ENCODE measurements around the gene CCBE1. TPM values are rescaled to one million over a fixed set of nuclear protein-coding genes. Genes with fewer than 3 reads are reported as not detected.
"Not testable (repeated sequence)": the region's sequence is repeated elsewhere in the genome, so short reads cannot be mapped to it uniquely, and the experiment has no call there.

The CCBE1 gene
- total RNA-seq, 2 donors from 2014 or later: 0.27 to 3.1 TPM

DNA sequence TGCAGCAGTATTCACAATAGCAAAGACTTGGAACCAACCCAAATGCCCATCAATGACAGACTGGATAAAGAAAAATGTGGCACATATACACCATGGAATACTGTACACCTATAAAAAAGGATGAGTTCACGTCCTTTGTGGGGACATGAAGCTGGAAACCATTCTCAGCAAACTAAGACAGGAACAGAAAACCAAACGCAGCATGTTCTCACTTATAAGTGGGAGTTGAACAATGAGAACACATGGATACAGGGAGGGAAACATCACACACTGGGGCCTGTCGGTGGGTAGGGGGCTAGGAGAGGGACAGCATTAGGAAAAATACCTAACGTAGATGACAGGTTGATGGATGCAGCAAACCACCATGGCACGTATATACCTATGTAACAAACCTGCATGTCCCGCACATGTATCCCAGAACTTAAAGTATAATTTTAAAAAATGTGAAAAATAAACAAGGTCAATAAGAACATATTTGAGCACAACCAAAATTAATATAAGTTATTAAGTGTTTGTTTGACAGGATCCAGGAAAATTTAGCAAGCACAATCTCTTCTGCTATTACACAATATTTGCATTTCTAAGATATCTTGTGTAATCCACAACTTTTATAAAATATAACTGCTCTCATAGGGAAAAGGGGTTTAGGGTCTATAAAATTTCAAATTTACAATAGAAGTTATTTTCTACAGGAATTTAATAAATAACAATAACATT lies 22.9 kb downstream of the CCBE1 start:
- H3K27me3 ChIP-seq: no peaks in the 10 kb centered on the region
- H3K9ac ChIP-seq (ENCODE audit: low read depth in 2 of 2, low read length in 2 of 2): no peak overlapping the region
- H3K27ac ChIP-seq: no peak overlapping the region
- H3K9me3 ChIP-seq: no peaks in the 10 kb centered on the region
- intact Hi-C loops (cut with DNase I): no loop called here
- no peak for DNase-seq
- H3K36me3 ChIP-seq: no peaks in the 10 kb centered on the region
- TF ChIP-seq, protein P1, sequence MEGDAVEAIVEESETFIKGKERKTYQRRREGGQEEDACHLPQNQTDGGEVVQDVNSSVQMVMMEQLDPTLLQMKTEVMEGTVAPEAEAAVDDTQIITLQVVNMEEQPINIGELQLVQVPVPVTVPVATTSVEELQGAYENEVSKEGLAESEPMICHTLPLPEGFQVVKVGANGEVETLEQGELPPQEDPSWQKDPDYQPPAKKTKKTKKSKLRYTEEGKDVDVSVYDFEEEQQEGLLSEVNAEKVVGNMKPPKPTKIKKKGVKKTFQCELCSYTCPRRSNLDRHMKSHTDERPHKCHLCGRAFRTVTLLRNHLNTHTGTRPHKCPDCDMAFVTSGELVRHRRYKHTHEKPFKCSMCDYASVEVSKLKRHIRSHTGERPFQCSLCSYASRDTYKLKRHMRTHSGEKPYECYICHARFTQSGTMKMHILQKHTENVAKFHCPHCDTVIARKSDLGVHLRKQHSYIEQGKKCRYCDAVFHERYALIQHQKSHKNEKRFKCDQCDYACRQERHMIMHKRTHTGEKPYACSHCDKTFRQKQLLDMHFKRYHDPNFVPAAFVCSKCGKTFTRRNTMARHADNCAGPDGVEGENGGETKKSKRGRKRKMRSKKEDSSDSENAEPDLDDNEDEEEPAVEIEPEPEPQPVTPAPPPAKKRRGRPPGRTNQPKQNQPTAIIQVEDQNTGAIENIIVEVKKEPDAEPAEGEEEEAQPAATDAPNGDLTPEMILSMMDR (IDR thresholded peaks at IDR 0.05): no peak
- H3K4me3 ChIP-seq: no peak overlapping the region
- no peaks in the 10 kb centered on the region for H3K4me1 ChIP-seq

GRCh38 chr18:59672235-59672711 lies 24.9 kb downstream of the CCBE1 start:
- Histone ChIP-seq H3K9ac (ENCODE audit: low read depth in 2 of 2, low read length in 2 of 2) (no peak overlapping the region), H3K9me3 (no peaks in the 10 kb centered on the region), H3K4me3 (no peak overlapping the region), H3K4me1 (no peaks in the 10 kb centered on the region), H3K27ac (no peak overlapping the region), H3K27me3 (no peaks in the 10 kb centered on the region), H3K36me3 (no peaks in the 10 kb centered on the region)
- TF ChIP-seq, protein P1 (IDR thresholded peaks at IDR 0.05): no peak
- no peak for DNase-seq
- intact Hi-C loops (cut with DNase I): no loop called here

DNA sequence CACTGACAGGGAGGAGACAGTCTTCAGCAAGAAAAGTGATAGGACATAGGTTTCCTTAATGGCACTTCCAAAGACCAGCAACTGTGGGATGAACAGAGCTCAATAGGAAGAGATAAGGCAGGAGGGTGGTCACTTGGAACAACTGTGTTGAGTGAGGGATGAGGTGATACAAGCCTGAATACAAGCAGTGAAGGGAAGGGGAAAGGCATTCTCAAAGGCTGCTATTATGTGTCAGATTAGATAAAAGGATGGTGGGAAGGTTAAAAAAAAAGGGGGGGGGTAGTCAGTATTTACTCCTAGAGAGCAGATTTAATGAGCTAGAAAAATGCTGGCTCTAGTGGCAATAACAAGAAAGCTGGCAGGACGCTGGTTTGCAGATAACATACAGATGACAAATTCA lies 25.7 kb downstream of the CCBE1 start:
- H3K9me3 ChIP-seq: no peaks in the 10 kb centered on the region

DNA sequence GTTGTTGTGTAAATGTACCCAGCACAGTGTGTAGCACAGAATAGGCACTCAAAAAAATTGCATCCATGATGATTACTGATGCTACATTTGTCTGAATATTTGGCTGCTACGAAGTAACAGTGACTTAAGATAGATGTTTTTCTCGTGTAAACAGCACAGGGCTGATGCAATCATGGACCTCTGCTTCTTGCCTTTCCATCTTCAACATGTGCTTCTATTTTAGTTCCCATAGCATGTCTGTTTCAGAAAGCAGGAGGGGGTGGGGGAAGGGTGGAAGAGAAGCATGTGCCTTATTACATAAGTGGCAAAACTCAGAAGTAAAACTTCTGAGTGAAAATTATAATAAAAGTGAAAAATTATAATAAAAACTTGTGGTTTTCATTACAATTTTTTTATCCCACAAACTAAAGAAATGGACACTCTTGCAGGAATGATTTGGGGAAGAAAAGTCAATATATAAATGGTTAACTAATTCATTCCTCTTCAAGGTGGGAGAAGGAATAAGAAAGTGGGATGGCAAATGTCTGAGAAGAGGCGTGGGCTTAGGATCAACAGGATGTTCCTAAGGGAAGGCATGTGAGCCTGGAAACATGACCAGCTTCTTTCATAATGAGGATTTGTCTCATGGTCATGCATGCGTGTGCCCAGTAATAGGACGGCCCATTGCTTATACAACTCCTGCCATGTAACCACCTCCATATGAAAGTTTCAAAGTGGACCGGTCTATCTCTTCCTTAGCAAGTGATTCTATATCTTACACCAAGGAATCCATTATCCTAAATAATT lies 27.2 kb downstream of the CCBE1 start:
- intact Hi-C loops (cut with DNase I): no loop called here
- no peak for DNase-seq
- H3K27ac ChIP-seq: no peak overlapping the region

More for the DNA sequence above, 25.7 kb downstream of the CCBE1 start:
- TF ChIP-seq, protein P1 (IDR thresholded peaks at IDR 0.05): no peak
- intact Hi-C loops (cut with DNase I): no loop called here
- H3K4me1 ChIP-seq: no peaks in the 10 kb centered on the region
- H3K9ac ChIP-seq (ENCODE audit: low read depth in 2 of 2, low read length in 2 of 2): no peak overlapping the region
- H3K4me3 ChIP-seq: no peak overlapping the region
- no peak for DNase-seq
- H3K27ac ChIP-seq: no peak overlapping the region
- H3K36me3 ChIP-seq: no peaks in the 10 kb centered on the region
- no peaks in the 10 kb centered on the region for H3K27me3 ChIP-seq

GRCh38 chr18:59667488-59667887 lies 29.7 kb downstream of the CCBE1 start:
- Histone ChIP-seq H3K4me3 (no peak overlapping the region), H3K27me3 (no peaks in the 10 kb centered on the region), H3K9me3 (no peaks in the 10 kb centered on the region), H3K27ac (no peak overlapping the region), H3K36me3 (no peaks in the 10 kb centered on the region), H3K4me1 (no peaks in the 10 kb centered on the region), H3K9ac (ENCODE audit: low read depth in 2 of 2, low read length in 2 of 2) (no peak overlapping the region)
- intact Hi-C loops (cut with DNase I): no loop called here
- no peak for DNase-seq
- TF ChIP-seq, protein P1 (IDR thresholded peaks at IDR 0.05): no peak

More for the DNA sequence above, 27.2 kb downstream of the CCBE1 start:
- no peaks in the 10 kb centered on the region for H3K27me3 ChIP-seq
- no peaks in the 10 kb centered on the region for H3K4me1 ChIP-seq
- no peak overlapping the region for H3K4me3 ChIP-seq
- no peaks in the 10 kb centered on the region for H3K36me3 ChIP-seq
- H3K9me3 ChIP-seq: no peaks in the 10 kb centered on the region
- H3K9ac ChIP-seq (ENCODE audit: low read depth in 2 of 2, low read length in 2 of 2): no peak overlapping the region
- TF ChIP-seq, protein P1 (IDR thresholded peaks at IDR 0.05): no peak

GRCh38 chr18:59666007-59666402 lies 31.2 kb downstream of the CCBE1 start:
- H3K9me3 ChIP-seq; H3K4me1 ChIP-seq; H3K4me3 ChIP-seq; H3K9ac ChIP-seq (ENCODE audit: low read depth in 2 of 2, low read length in 2 of 2); H3K27ac ChIP-seq; intact Hi-C loops (cut with DNase I); H3K36me3 ChIP-seq; H3K27me3 ChIP-seq; DNase-seq: not testable (repeated sequence)
